ENCODE results near the gene PHLPP1.

Gene PHLPP1

GRCh38 chr18:62744076-62744968 is 29.0 kb downstream of the PHLPP1 start:
- no peak for DNase-seq

GRCh38 chr18:62745089-62745751 is 29.9 kb downstream of the PHLPP1 start:
- no peak for DNase-seq

- DNase-seq = no peak
Observed at GRCh38 chr18:62749389-62749788, 34.0 kb downstream of the PHLPP1 start.

GRCh38 chr18:62751341-62751821 is 36.0 kb downstream of the PHLPP1 start:
- DNase-seq = no peak

GRCh38 chr18:62751977-62752376 is 36.6 kb downstream of the PHLPP1 start:
- no peak for DNase-seq

GRCh38 chr18:62754026-62754425 is 38.7 kb downstream of the PHLPP1 start:
- no peak for DNase-seq

GRCh38 chr18:62755454-62755853 is 40.1 kb downstream of the PHLPP1 start:
- DNase-seq = no peak

- DNase-seq = no peak
Observed at GRCh38 chr18:62755946-62756345, 40.6 kb downstream of the PHLPP1 start.

GRCh38 chr18:62757399-62758010 is 42.2 kb downstream of the PHLPP1 start:
- DNase-seq = no peak

- DNase-seq = no peak
Observed at GRCh38 chr18:62758591-62758990, 43.2 kb downstream of the PHLPP1 start.

- DNase-seq = no peak
Observed at GRCh38 chr18:62759704-62760402, 44.5 kb downstream of the PHLPP1 start.

- DNase-seq = no peak
Observed at GRCh38 chr18:62760403-62760734, 45.0 kb downstream of the PHLPP1 start.

GRCh38 chr18:62763101-62763521 is 47.8 kb downstream of the PHLPP1 start:
- no peak for DNase-seq

- no peak for DNase-seq
Observed at GRCh38 chr18:62766266-62766665, 50.9 kb downstream of the PHLPP1 start.

GRCh38 chr18:62767321-62767720 is 52.0 kb downstream of the PHLPP1 start:
- DNase-seq = no peak

- DNase-seq = no peak
Observed at GRCh38 chr18:62767836-62768557, 52.7 kb downstream of the PHLPP1 start.

GRCh38 chr18:62768558-62768943 is 53.2 kb downstream of the PHLPP1 start:
- DNase-seq = no peak

GRCh38 chr18:62769216-62769615 is 53.9 kb downstream of the PHLPP1 start:
- no peak for DNase-seq

GRCh38 chr18:62771494-62772270 is 56.3 kb downstream of the PHLPP1 start:
- DNase-seq = no peak

- DNase-seq = no peak
Observed at GRCh38 chr18:62772860-62773584, 57.7 kb downstream of the PHLPP1 start.

- DNase-seq = no peak
Observed at GRCh38 chr18:62773691-62774090, 58.4 kb downstream of the PHLPP1 start.

Data from activated effector memory CD4-positive, alpha-beta T cell treated with Interleukin-2 at 50 U/mL for 16 hours (primary cell).